ENCODE results near the gene MOV10L1.

The MOV10L1 gene

GRCh38 chr22:50139843-50140415, 50.1 kb downstream of the MOV10L1 start:
- Histone ChIP-seq H3K27ac (ENCODE audit: low read depth, low read length, poor library complexity, severe bottlenecking) (peak overlapping the region; percentile 98), H3K4me3 (ENCODE audit: low read depth, low read length, poor library complexity, severe bottlenecking) (peak overlapping the region; percentile 17), H3K9ac (ENCODE audit: low read length) (peak overlapping the region; percentile 21; the same call in 1 of the 2 replicates), H3K79me2 (ENCODE audit: insufficient read depth, low read length) (no peaks in the 10 kb centered on the region), H2AFZ (ENCODE audit: low read length) (no peak overlapping the region), H3F3A (ENCODE audit: insufficient read depth, low read length) (0 out of 2 replicates have a peak, but pooled peaks cover 15% of the 10 kb centered on the region), H3K4me2 (ENCODE audit: low read length) (peak overlapping the region; percentile 49), H3K9me2 (ENCODE audit: low read depth, low read length) (no peaks in the 10 kb centered on the region), H3K9me3 (ENCODE audit: low read length) (no peaks in the 10 kb centered on the region), H3K36me3 (ENCODE audit: insufficient read depth, low read length) (no peaks in the 10 kb centered on the region), H3K27me3 (ENCODE audit: insufficient read depth, low read length) (no peaks in the 10 kb centered on the region), H3K4me1 (ENCODE audit: insufficient read depth, low read length, severe bottlenecking) (peaks cover 60% of the 10 kb centered on the region), H4K20me1 (ENCODE audit: insufficient read depth, low read length) (no peaks in the 10 kb centered on the region)
- TF ChIP-seq EZH2 (IDR thresholded peaks at IDR 0.05; ENCODE audit: borderline replicate concordance, low read length) (no peak), CTCF (IDR thresholded peaks at IDR 0.05; ENCODE audit: low read length) (no peak)

GRCh38 chr22:50140615-50141014, 50.8 kb downstream of the MOV10L1 start:
- peak overlapping the region; percentile 49 for H3K4me2 ChIP-seq (ENCODE audit: low read length)
- H2AFZ ChIP-seq (ENCODE audit: low read length), result no peak overlapping the region
- no peaks in the 10 kb centered on the region for H3K79me2 ChIP-seq (ENCODE audit: insufficient read depth, low read length)
- peaks cover 60% of the 10 kb centered on the region for H3K4me1 ChIP-seq (ENCODE audit: insufficient read depth, low read length, severe bottlenecking)
- 0 out of 2 replicates have a peak, but pooled peaks cover 15% of the 10 kb centered on the region for H3F3A ChIP-seq (ENCODE audit: insufficient read depth, low read length)
- H3K9ac ChIP-seq (ENCODE audit: low read length), result peak overlapping the region; percentile 21; the same call in 1 of the 2 replicates
- TF ChIP-seq EZH2 (IDR thresholded peaks at IDR 0.05; ENCODE audit: borderline replicate concordance, low read length) (no peak), CTCF (IDR thresholded peaks at IDR 0.05; ENCODE audit: low read length) (no peak)
- H3K9me3 ChIP-seq (ENCODE audit: low read length), result no peaks in the 10 kb centered on the region
- no peaks in the 10 kb centered on the region for H3K36me3 ChIP-seq (ENCODE audit: insufficient read depth, low read length)
- no peaks in the 10 kb centered on the region for H3K9me2 ChIP-seq (ENCODE audit: low read depth, low read length)
- peak overlapping the region; percentile 98 for H3K27ac ChIP-seq (ENCODE audit: low read depth, low read length, poor library complexity, severe bottlenecking)
- peak overlapping the region; percentile 17 for H3K4me3 ChIP-seq (ENCODE audit: low read depth, low read length, poor library complexity, severe bottlenecking)
- no peaks in the 10 kb centered on the region for H3K27me3 ChIP-seq (ENCODE audit: insufficient read depth, low read length)
- H4K20me1 ChIP-seq (ENCODE audit: insufficient read depth, low read length), result no peaks in the 10 kb centered on the region

- Histone ChIP-seq H3K9me3 (ENCODE audit: low read length) (no peaks in the 10 kb centered on the region), H3K4me2 (ENCODE audit: low read length) (no peak overlapping the region), H3K27ac (ENCODE audit: low read depth, low read length, poor library complexity, severe bottlenecking) (peak overlapping the region; percentile 98), H3K27me3 (ENCODE audit: insufficient read depth, low read length) (no peaks in the 10 kb centered on the region), H3K9me2 (ENCODE audit: low read depth, low read length) (no peaks in the 10 kb centered on the region), H2AFZ (ENCODE audit: low read length) (no peak overlapping the region), H4K20me1 (ENCODE audit: insufficient read depth, low read length) (no peaks in the 10 kb centered on the region), H3F3A (ENCODE audit: insufficient read depth, low read length) (0 out of 2 replicates have a peak, but pooled peaks cover 15% of the 10 kb centered on the region), H3K36me3 (ENCODE audit: insufficient read depth, low read length) (no peaks in the 10 kb centered on the region), H3K4me3 (ENCODE audit: low read depth, low read length, poor library complexity, severe bottlenecking) (no peak overlapping the region), H3K9ac (ENCODE audit: low read length) (no peak overlapping the region), H3K4me1 (ENCODE audit: insufficient read depth, low read length, severe bottlenecking) (peaks cover 68% of the 10 kb centered on the region), H3K79me2 (ENCODE audit: insufficient read depth, low read length) (no peaks in the 10 kb centered on the region)
- TF ChIP-seq EZH2 (IDR thresholded peaks at IDR 0.05; ENCODE audit: borderline replicate concordance, low read length) (no peak), CTCF (IDR thresholded peaks at IDR 0.05; ENCODE audit: low read length) (no peak)
These were observed 51.7 kb downstream of the MOV10L1 start for GRCh38 chr22:50141462-50141861.
